K562 (cell line): ENCODE data around the gene ZRANB3. TPM values are rescaled to one million over a fixed set of nuclear protein-coding genes. Genes with fewer than 3 reads are reported as not detected.

ENCODE experiments used
- CREB1 ChIP-seq, 2 experiments: sonication (generic) in 1 of 2; formaldehyde crosslinking in 1 of 2; IDR thresholded peaks; 2 replicates each; pipeline versions ENCODE4 v1.6.1 to v1.8.0; 2012 to 2022; ENCODE audit warnings: inconsistent platforms in 1 of 2, mild to moderate bottlenecking in 1 of 2, missing genetic modification reagents in 1 of 2, moderate library complexity in 1 of 2
- DNMT1 ChIP-seq: fragments of 450-650 bp; IDR thresholded peaks from 2 replicates; pipeline ENCODE4 v1.6.1; 2016; ENCODE audit warnings: antibody characterized with exemption, mild to moderate bottlenecking
- EGR1 ChIP-seq: fragments of 450-650 bp; conservative IDR thresholded peaks from 2 replicates; pipeline ENCODE4 v1.6.1; 2017; ENCODE audit warnings: mild to moderate bottlenecking
- HDAC6 ChIP-seq: IDR thresholded peaks from 2 replicates; pipeline ENCODE4 v1.6.1; 2012; ENCODE audit warnings: low read depth, mild to moderate bottlenecking, control low read depth, inconsistent platforms, low read length, moderate library complexity
- HNRNPH1 ChIP-seq: fragments of 200-400 bp; formaldehyde crosslinking; optimal IDR thresholded peaks from 2 replicates; pipeline ENCODE3; 2017; ENCODE audit warnings: low read depth, mild to moderate bottlenecking, low read length, moderate library complexity
- HNRNPUL1 ChIP-seq: fragments of 200-400 bp; formaldehyde crosslinking; IDR thresholded peaks from 2 replicates; pipeline ENCODE4 v1.6.1; 2017; ENCODE audit warnings: low read length
- JUN ChIP-seq, 2 experiments: sonication (generic) in 1 of 2; formaldehyde crosslinking in 1 of 2; IDR thresholded peaks; 2 replicates each; pipeline versions ENCODE4 v1.6.1 to v1.8.0; 2012 to 2022; ENCODE audit warnings: borderline replicate concordance in 2 of 2, mild to moderate bottlenecking in 2 of 2, improper control_type of control experiment in 1 of 2, low read depth in 1 of 2, low read length in 1 of 2, missing genetic modification reagents in 1 of 2
- MEIS2 ChIP-seq: fragments of 450-650 bp; IDR thresholded peaks from 2 replicates; pipeline ENCODE4 v1.6.1; 2014; ENCODE audit warnings: mild to moderate bottlenecking; ENCODE audit not compliant: partially characterized antibody
- MXI1 ChIP-seq: IDR thresholded peaks from 2 replicates; pipeline ENCODE4 v1.6.1; 2011; ENCODE audit warnings: low read depth, mild to moderate bottlenecking, improper control_type of control experiment, low read length
- NR1H2 ChIP-seq: sonication (generic); formaldehyde crosslinking; IDR thresholded peaks from 2 replicates; pipeline ENCODE4 v1.4.0; 2020; ENCODE audit warnings: mild to moderate bottlenecking, missing genetic modification reagents
- POLR2AphosphoS5 ChIP-seq: IDR thresholded peaks from 2 replicates; pipeline ENCODE4 v1.6.1; 2011; ENCODE audit warnings: mild to moderate bottlenecking, low read depth, low read length, moderate library complexity; ENCODE audit not compliant: control insufficient read depth, insufficient read depth
- POLR2H ChIP-seq: IDR thresholded peaks from 2 replicates; pipeline ENCODE4 v1.6.1; 2016; ENCODE audit warnings: missing genetic modification characterization, low read depth, mild to moderate bottlenecking, control low read depth, missing compliant biosample characterization, moderate library complexity
- PRPF4 ChIP-seq: fragments of 200-400 bp; formaldehyde crosslinking; IDR thresholded peaks from one replicate; pipeline ENCODE4 v1.6.1; 2017; ENCODE audit warnings: low read length, low read depth, mild to moderate bottlenecking; ENCODE audit not compliant: insufficient read depth, poor library complexity, severe bottlenecking
- PTBP1 ChIP-seq: fragments of 200-400 bp; formaldehyde crosslinking; IDR thresholded peaks from 2 replicates; pipeline ENCODE4 v1.6.1; 2017; ENCODE audit warnings: low read depth, low read length
- RUNX1 ChIP-seq: sonication (generic); IDR thresholded peaks from 2 replicates; pipeline ENCODE4 v1.6.1; 2016; ENCODE audit warnings: antibody characterized with exemption, low read depth
- TCFL5 ChIP-seq: fragments of 250-450 bp; sonication (Bioruptor Pico); conservative IDR thresholded peaks from 2 replicates; pipeline ENCODE4 v1.6.1; 2021; ENCODE audit warnings: mild to moderate bottlenecking, moderate library complexity, matching md5 sums
- ZBTB26 ChIP-seq: fragments of 450-650 bp; formaldehyde crosslinking; IDR thresholded peaks from 2 replicates; pipeline ENCODE4 v1.4.0; 2022; ENCODE audit warnings: missing genetic modification characterization
- ZFP36 ChIP-seq: fragments of 150-350 bp; IDR thresholded peaks from 2 replicates; pipeline ENCODE4 v1.6.1; 2018; ENCODE audit warnings: low read length, low read depth; ENCODE audit not compliant: partially characterized antibody
- ZNF175 ChIP-seq: fragments of 200-800 bp; sonication (Bioruptor generic); IDR thresholded peaks from 2 replicates; pipeline ENCODE4 v1.6.1; 2016; ENCODE audit warnings: low read depth, mild to moderate bottlenecking, missing genetic modification characterization, missing compliant biosample characterization
- polyA plus RNA-seq, 8 experiments: library from polyadenylated mRNA; depleted of rRNA in 4 of 8; stranded (reverse) in 5 of 8; unstranded in 3 of 8; fragments of >200 nt; fragmentation: Nextera tagmentation in 2 of 8; fragmentation: Illumina TruSeq in 1 of 8; extraction: Ambion mirVana in 2 of 8; extraction: Trizol in 1 of 8; gene quantifications; 2 replicates each; pipeline versions ENCODE4 v1.2.1 to v1.2.3, GENCODE V29; 2011 to 2014; ENCODE audit warnings: inconsistent platforms in 1 of 8, missing spikeins in 1 of 8
- total RNA-seq, 7 experiments: library from RNA; depleted of rRNA in 6 of 7; stranded (reverse); fragments of >200 nt in 6 of 7; fragmentation: Illumina TruSeq in 2 of 7; extraction: Trizol in 2 of 7; gene quantifications; 2 replicates each; pipeline versions ENCODE4 v1.2.1 to v1.2.3, GENCODE V29; 2011 to 2021; ENCODE audit warnings: low replicate concordance in 1 of 7
- TF ChIP-seq, protein P1 (sequence below): sonication (generic); IDR thresholded peaks from 2 replicates; pipeline ENCODE4 v1.6.1; 2016
- TF ChIP-seq, protein P2 (sequence below), 2 experiments: fragments of 150-350 bp in 1 of 2; IDR thresholded peaks; 2 replicates each; pipeline ENCODE4 v1.6.1; 2012 to 2016; ENCODE audit warnings: low read depth in 2 of 2, low read length in 2 of 2, mild to moderate bottlenecking in 1 of 2, moderate library complexity in 1 of 2
- TF ChIP-seq, protein P3 (sequence below): fragments of 450-650 bp; IDR thresholded peaks from 2 replicates; pipeline ENCODE4 v1.6.1; 2014; ENCODE audit warnings: low read depth, mild to moderate bottlenecking, moderate library complexity, borderline replicate concordance

The ZRANB3 gene
- total and polyA plus RNA-seq, 9 of the 15 experiments (the other 6 are each of a cell fraction or from before 2014, with no cell fraction given), result 8.6 to 21.3 (median 14.7) TPM

GRCh38 chr2:135563793-135564192 is 32.8 kb upstream of the ZRANB3 start (continued):
- TF ChIP-seq ZFP36 (no peak), ZBTB26 (CRISPR knock-in tag) (no peak), POLR2AphosphoS5 (no peak), MEIS2 (peak; percentile 91), HNRNPUL1 (no peak), NR1H2 (CRISPR knock-in tag) (no peak), POLR2H (no peak), RUNX1 (no peak), ZNF175 (CRISPR knock-in tag) (no peak), DNMT1 (no peak), MXI1 (no peak), HDAC6 (no peak), EGR1 (peak; percentile 35; the same call in 1 of the 2 replicates), CREB1 (IDR thresholded peaks at IDR 0.05) (no peak), CREB1 (CRISPR knock-in tag; IDR thresholded peaks at IDR 0.05) (no peak), PRPF4 (no peak), HNRNPH1 (no peak), TCFL5 (CRISPR knock-in tag) (no peak), JUN (IDR thresholded peaks at IDR 0.05; ENCODE audit: borderline replicate concordance, low read depth, low read length) (peak; percentile 76; the same call in 1 of the 2 replicates), JUN (CRISPR knock-in tag; IDR thresholded peaks at IDR 0.05; ENCODE audit: borderline replicate concordance) (no peak), PTBP1 (no peak)
- TF ChIP-seq, protein P1, sequence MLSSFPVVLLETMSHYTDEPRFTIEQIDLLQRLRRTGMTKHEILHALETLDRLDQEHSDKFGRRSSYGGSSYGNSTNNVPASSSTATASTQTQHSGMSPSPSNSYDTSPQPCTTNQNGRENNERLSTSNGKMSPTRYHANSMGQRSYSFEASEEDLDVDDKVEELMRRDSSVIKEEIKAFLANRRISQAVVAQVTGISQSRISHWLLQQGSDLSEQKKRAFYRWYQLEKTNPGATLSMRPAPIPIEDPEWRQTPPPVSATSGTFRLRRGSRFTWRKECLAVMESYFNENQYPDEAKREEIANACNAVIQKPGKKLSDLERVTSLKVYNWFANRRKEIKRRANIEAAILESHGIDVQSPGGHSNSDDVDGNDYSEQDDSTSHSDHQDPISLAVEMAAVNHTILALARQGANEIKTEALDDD, result no peak
- TF ChIP-seq, protein P2, sequence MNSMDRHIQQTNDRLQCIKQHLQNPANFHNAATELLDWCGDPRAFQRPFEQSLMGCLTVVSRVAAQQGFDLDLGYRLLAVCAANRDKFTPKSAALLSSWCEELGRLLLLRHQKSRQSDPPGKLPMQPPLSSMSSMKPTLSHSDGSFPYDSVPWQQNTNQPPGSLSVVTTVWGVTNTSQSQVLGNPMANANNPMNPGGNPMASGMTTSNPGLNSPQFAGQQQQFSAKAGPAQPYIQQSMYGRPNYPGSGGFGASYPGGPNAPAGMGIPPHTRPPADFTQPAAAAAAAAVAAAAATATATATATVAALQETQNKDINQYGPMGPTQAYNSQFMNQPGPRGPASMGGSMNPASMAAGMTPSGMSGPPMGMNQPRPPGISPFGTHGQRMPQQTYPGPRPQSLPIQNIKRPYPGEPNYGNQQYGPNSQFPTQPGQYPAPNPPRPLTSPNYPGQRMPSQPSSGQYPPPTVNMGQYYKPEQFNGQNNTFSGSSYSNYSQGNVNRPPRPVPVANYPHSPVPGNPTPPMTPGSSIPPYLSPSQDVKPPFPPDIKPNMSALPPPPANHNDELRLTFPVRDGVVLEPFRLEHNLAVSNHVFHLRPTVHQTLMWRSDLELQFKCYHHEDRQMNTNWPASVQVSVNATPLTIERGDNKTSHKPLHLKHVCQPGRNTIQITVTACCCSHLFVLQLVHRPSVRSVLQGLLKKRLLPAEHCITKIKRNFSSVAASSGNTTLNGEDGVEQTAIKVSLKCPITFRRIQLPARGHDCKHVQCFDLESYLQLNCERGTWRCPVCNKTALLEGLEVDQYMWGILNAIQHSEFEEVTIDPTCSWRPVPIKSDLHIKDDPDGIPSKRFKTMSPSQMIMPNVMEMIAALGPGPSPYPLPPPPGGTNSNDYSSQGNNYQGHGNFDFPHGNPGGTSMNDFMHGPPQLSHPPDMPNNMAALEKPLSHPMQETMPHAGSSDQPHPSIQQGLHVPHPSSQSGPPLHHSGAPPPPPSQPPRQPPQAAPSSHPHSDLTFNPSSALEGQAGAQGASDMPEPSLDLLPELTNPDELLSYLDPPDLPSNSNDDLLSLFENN (IDR thresholded peaks at IDR 0.05; ENCODE audit: low read depth in 2 of 2, low read length in 2 of 2), result no peak
- TF ChIP-seq, protein P3, sequence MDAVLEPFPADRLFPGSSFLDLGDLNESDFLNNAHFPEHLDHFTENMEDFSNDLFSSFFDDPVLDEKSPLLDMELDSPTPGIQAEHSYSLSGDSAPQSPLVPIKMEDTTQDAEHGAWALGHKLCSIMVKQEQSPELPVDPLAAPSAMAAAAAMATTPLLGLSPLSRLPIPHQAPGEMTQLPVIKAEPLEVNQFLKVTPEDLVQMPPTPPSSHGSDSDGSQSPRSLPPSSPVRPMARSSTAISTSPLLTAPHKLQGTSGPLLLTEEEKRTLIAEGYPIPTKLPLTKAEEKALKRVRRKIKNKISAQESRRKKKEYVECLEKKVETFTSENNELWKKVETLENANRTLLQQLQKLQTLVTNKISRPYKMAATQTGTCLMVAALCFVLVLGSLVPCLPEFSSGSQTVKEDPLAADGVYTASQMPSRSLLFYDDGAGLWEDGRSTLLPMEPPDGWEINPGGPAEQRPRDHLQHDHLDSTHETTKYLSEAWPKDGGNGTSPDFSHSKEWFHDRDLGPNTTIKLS, result no peak
